ENCODE measurements around the gene MBTPS1. TPM values are rescaled to one million over a fixed set of nuclear protein-coding genes. Genes with fewer than 3 reads are reported as not detected.
"Not testable (repeated sequence)": the region's sequence is repeated elsewhere in the genome, so short reads cannot be mapped to it uniquely, and the experiment has no call there.

The MBTPS1 gene
- total RNA-seq, 2 donors from 2014 or later: 44.0 to 54.4 TPM

DNA sequence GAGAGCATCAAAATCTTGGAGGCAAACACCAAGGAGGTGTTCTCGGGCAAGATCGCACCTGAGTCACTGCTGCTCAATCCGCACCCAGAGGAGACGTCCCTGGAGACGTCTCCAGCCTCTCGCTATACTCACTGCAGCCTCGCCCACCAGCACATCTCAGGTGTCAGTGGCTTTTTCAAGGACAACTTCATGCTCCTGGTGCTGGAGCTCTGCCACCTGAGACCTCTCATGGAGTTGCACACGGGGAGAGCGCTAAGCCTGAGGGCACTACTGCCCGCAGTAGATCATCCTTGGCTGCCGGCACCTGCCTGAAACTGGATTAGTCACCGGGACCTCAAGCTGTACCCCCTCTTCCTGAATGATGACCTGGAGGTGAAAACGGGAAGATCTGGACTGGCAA, 2.6 kb upstream of the MBTPS1 start:
- H3K36me3 Mint-ChIP-seq (ENCODE audit: low read depth): peaks cover 16% of the 10 kb centered on the region
- no peak for ATAC-seq (replicated peaks)
- H3K4me3 Mint-ChIP-seq: no peak overlapping the region
- no peaks in the 10 kb centered on the region for H3K4me1 Mint-ChIP-seq
- H3K9me3 Mint-ChIP-seq: no peaks in the 10 kb centered on the region
- no peak overlapping the region for H3K27ac Mint-ChIP-seq
- no peaks in the 10 kb centered on the region for H3K27me3 Mint-ChIP-seq

DNA sequence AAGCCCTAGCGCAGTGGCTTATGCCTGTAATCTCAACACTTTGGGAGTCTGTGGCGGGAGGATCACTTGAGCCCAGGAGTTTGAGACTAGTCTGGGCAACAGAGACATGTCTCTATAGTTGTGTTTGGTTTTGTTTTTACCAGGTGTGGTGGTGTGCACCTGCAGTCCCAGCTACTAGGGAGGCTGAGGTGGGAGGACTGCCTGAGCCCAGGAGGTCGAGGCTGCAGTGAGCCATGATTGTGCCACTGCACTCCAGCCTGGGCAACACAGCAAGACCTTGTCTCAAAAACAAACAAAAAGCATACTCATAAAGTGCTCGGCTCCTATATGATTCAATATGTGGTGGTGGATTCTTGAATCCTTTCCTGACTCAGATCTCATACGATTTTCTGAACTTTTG, 1.6 kb upstream of the MBTPS1 start:
- not testable (repeated sequence) for H3K27me3 Mint-ChIP-seq; H3K27ac Mint-ChIP-seq; ATAC-seq (replicated peaks); H3K9me3 Mint-ChIP-seq; H3K36me3 Mint-ChIP-seq (ENCODE audit: low read depth); H3K4me1 Mint-ChIP-seq
- peak overlapping the region; percentile 95 for H3K4me3 Mint-ChIP-seq

GRCh38 chr16:84117494-84117843, 727 bp upstream of the MBTPS1 start:
- peaks cover 1% of the 10 kb centered on the region for H3K36me3 Mint-ChIP-seq (ENCODE audit: low read depth)
- peak overlapping the region; percentile 95 for H3K4me3 Mint-ChIP-seq
- H3K9me3 Mint-ChIP-seq: no peaks in the 10 kb centered on the region
- no peaks in the 10 kb centered on the region for H3K27me3 Mint-ChIP-seq
- no peaks in the 10 kb centered on the region for H3K4me1 Mint-ChIP-seq
- ATAC-seq (replicated peaks): no peak
- peak overlapping the region; percentile 88 for H3K27ac Mint-ChIP-seq

DNA sequence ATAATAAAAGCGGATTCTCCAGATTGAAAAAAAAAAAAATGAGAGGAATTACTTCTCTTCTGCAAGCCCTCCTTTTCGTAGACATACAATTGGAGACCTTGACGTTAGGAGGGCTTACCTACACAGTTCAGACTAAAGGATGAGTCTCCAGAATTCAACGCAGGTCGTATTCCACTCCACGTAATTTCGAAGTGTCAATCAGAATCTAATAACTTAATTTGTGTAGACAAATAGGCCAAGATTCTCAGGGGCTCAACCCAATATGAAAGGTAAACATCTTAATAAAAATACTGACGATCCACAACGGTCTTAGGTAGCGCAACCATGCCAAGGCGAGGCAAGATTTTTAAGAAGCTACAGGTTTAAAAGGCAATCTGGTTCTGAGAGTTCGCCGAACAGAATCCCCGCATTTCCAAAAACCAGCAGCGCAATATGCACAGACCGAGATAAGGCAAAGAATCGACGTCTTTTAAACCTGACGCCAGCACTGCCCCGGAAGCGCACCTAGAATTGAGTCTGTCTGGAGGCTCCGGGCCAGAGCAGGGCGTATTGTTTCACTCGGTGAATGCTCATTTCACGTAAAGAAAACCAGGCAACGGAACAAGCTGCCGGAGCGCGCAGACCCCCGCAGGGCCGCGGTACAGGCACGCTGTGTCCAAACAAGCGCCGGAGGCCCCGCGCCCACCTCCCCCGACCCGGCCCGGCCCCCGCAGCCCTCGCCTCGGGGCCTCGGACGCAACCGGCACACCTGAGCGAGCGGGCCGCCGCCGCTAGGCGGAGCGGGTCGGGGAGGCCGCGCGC, 623 bp downstream of the MBTPS1 start:
- Mint-ChIP-seq H3K4me1 (peaks cover under 1% of the 10 kb centered on the region), H3K9me3 (no peaks in the 10 kb centered on the region), H3K27ac (peak overlapping the region; percentile 97), H3K27me3 (no peaks in the 10 kb centered on the region), H3K36me3 (ENCODE audit: low read depth) (peaks cover 9% of the 10 kb centered on the region), H3K4me3 (peak overlapping the region; percentile 95)
- peak; percentile 57 for ATAC-seq (replicated peaks)

DNA sequence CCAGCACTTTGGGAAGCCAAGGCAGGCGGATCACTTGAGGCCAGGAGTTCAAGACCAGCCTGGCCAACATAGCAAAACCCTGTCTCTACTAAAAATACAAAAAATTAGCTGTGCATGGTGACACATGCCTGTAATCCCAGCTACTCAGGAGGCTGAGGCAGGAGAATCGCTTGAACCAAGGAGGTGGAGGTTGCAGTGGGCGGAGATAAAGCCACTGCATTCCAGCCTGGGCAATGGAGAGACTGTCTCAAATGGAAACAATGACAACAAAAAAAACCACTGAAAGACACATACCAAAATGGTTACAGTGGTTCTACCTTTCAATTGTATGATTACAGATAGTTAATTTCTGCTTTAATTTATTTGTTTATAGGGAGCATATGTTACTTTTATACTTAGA, 4.8 kb downstream of the MBTPS1 start:
- H3K4me1 Mint-ChIP-seq: peaks cover 11% of the 10 kb centered on the region
- not testable (repeated sequence) for H3K9me3 Mint-ChIP-seq; ATAC-seq (replicated peaks); H3K4me3 Mint-ChIP-seq; H3K27ac Mint-ChIP-seq; H3K27me3 Mint-ChIP-seq
- H3K36me3 Mint-ChIP-seq (ENCODE audit: low read depth): peaks cover 41% of the 10 kb centered on the region

- Mint-ChIP-seq H3K27me3 (no peaks in the 10 kb centered on the region), H3K27ac (peak overlapping the region; percentile 69), H3K4me3 (no peak overlapping the region), H3K36me3 (ENCODE audit: low read depth) (peaks cover 45% of the 10 kb centered on the region), H3K9me3 (no peaks in the 10 kb centered on the region), H3K4me1 (peaks cover 11% of the 10 kb centered on the region)
- ATAC-seq (replicated peaks): no peak
Measured at GRCh38 chr16:84111525-84111924, 5.2 kb downstream of the MBTPS1 start.

GRCh38 chr16:84110527-84110926, 6.2 kb downstream of the MBTPS1 start:
- Mint-ChIP-seq H3K27me3 (no peaks in the 10 kb centered on the region), H3K4me1 (peaks cover 15% of the 10 kb centered on the region), H3K4me3 (peak overlapping the region; percentile 15), H3K36me3 (ENCODE audit: low read depth) (peaks cover 53% of the 10 kb centered on the region), H3K9me3 (no peaks in the 10 kb centered on the region), H3K27ac (peak overlapping the region; percentile 69)
- no peak for ATAC-seq (replicated peaks)

- peak; percentile 42 for ATAC-seq (replicated peaks)
- Mint-ChIP-seq H3K36me3 (ENCODE audit: low read depth) (peaks cover 57% of the 10 kb centered on the region), H3K9me3 (no peaks in the 10 kb centered on the region), H3K4me3 (no peak overlapping the region), H3K27me3 (no peaks in the 10 kb centered on the region), H3K27ac (no peak overlapping the region), H3K4me1 (peaks cover 20% of the 10 kb centered on the region)
Measured at GRCh38 chr16:84109598-84110335, 7.0 kb downstream of the MBTPS1 start.

DNA sequence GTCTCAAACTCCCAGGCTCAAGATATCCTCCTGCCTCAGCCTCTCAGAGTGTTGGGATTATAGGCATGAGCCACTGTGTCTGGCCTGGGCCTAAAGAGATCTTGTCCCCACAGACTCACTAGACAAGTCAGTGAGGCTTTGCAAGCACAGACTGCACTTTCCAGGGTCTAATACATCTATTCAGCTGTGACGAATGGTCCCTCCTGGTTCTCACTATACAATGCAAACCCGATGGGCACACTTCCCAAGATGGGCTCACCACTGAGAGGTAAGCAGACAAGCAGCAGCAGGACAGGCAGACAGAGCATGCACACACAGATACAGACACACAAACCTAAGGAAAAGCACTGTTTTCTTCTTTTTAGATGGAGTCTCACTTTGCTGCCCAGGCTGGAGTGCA, 8.8 kb downstream of the MBTPS1 start:
- Mint-ChIP-seq H3K27ac (no peak overlapping the region), H3K4me3 (no peak overlapping the region), H3K4me1 (peaks cover 23% of the 10 kb centered on the region), H3K36me3 (ENCODE audit: low read depth) (peaks cover 57% of the 10 kb centered on the region), H3K9me3 (no peaks in the 10 kb centered on the region), H3K27me3 (no peaks in the 10 kb centered on the region)
- ATAC-seq (replicated peaks): no peak

- Mint-ChIP-seq H3K4me3 (no peak overlapping the region), H3K4me1 (peaks cover 23% of the 10 kb centered on the region), H3K27ac (peak overlapping the region; percentile 79), H3K36me3 (ENCODE audit: low read depth) (peaks cover 58% of the 10 kb centered on the region), H3K27me3 (no peaks in the 10 kb centered on the region), H3K9me3 (no peaks in the 10 kb centered on the region)
- no peak for ATAC-seq (replicated peaks)
Measured at GRCh38 chr16:84105948-84106740, 10.6 kb downstream of the MBTPS1 start.

DNA sequence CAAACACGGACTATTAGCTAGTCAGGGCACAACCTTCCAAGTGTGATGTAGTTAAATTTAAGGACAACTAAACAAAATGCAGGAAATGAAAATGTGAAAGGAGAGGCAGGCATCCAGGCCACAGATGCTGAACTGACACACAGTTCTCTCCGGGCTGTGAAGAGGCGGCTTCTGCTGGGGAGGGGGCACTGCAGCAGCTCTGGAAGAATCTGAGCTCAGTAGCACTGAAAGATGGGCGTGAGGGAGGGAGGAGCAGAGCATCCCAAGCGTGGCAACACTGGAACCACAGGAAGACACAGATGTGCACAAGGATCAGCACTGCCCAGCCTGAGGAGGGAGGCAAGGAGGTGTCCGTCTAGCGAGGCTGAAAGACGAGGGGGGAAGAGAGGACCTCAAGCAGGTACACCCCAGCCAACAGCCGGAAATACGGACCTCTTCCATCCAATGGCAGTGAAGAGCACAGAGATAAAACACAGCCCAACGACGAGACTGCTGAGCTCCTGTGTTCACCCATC, 11.4 kb downstream of the MBTPS1 start:
- Mint-ChIP-seq H3K27ac (peak overlapping the region; percentile 79), H3K4me3 (no peak overlapping the region), H3K27me3 (no peaks in the 10 kb centered on the region), H3K4me1 (peaks cover 16% of the 10 kb centered on the region), H3K36me3 (ENCODE audit: low read depth) (peaks cover 55% of the 10 kb centered on the region), H3K9me3 (no peaks in the 10 kb centered on the region)
- no peak for ATAC-seq (replicated peaks)

DNA sequence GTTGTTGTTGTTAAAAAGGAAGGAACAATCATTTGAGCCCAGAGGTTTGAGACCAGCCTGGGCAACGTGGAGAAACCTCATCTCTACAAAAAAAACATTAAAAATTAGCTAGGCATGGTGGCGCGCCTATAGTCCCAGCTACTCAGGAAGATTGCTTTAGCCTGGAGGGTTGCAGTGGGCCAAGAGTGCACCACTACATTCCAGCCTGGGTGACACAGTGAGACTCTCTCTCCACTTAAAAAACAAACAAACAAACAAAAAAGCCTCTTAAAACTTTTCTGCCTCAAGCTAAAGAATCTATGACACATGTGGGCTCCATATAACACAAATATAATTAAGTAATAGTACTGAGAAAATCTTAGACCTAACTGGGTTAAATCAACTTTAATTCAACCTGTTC, 12.5 kb downstream of the MBTPS1 start:
- no peaks in the 10 kb centered on the region for H3K9me3 Mint-ChIP-seq
- H3K4me1 Mint-ChIP-seq: peaks cover 12% of the 10 kb centered on the region
- H3K27me3 Mint-ChIP-seq: no peaks in the 10 kb centered on the region
- ATAC-seq (replicated peaks): no peak
- H3K27ac Mint-ChIP-seq: no peak overlapping the region
- H3K4me3 Mint-ChIP-seq: no peak overlapping the region
- H3K36me3 Mint-ChIP-seq (ENCODE audit: low read depth): peaks cover 58% of the 10 kb centered on the region

- Mint-ChIP-seq H3K27ac (peak overlapping the region; percentile 10), H3K4me1 (peaks cover 12% of the 10 kb centered on the region), H3K9me3 (no peaks in the 10 kb centered on the region), H3K27me3 (no peaks in the 10 kb centered on the region), H3K4me3 (no peak overlapping the region), H3K36me3 (ENCODE audit: low read depth) (peaks cover 58% of the 10 kb centered on the region)
- no peak for ATAC-seq (replicated peaks)
Measured at GRCh38 chr16:84103678-84104077, 13.1 kb downstream of the MBTPS1 start.

GRCh38 chr16:84098939-84099338, 17.8 kb downstream of the MBTPS1 start:
- peaks cover 79% of the 10 kb centered on the region for H3K36me3 Mint-ChIP-seq (ENCODE audit: low read depth)

More at GRCh38 chr16:84098939-84099338, 17.8 kb downstream of the MBTPS1 start:
- H3K27me3 Mint-ChIP-seq: no peaks in the 10 kb centered on the region
- no peak overlapping the region for H3K4me3 Mint-ChIP-seq
- H3K27ac Mint-ChIP-seq: no peak overlapping the region
- peaks cover 3% of the 10 kb centered on the region for H3K4me1 Mint-ChIP-seq
- no peaks in the 10 kb centered on the region for H3K9me3 Mint-ChIP-seq
- no peak for ATAC-seq (replicated peaks)

Data from activated T-helper 17 cell treated with anti-CD3 and anti-CD28 coated beads, Interleukin-2, amount 50 U/mL, for 72 hours (primary cell).